ENCODE data around the gene CMIP. TPM values are rescaled to one million over a fixed set of nuclear protein-coding genes. Genes with fewer than 3 reads are reported as not detected.

The CMIP gene
- total RNA-seq, 1 experiment from 2014 or later: 25.7 TPM

GRCh38 chr16:81718637-81719036, 274.0 kb downstream of the CMIP start:
- ChIA-PET POLR2A (ENCODE audit: unreplicated experiment) (no interaction called here), CTCF (no interaction called here)
- no peaks in the 10 kb centered on the region for H3K9me2 ChIP-seq (replicated peaks; ENCODE audit: low read length)
- no peaks in the 10 kb centered on the region for H3K9me3 ChIP-seq (ENCODE audit: low read length)
- H3K27ac ChIP-seq (ENCODE audit: low read length): no peak overlapping the region
- H3K9ac ChIP-seq (ENCODE audit: low read length): no peak overlapping the region
- ATAC-seq (no peak), DNase-seq (no peak)
- no peaks in the 10 kb centered on the region for H3K36me3 ChIP-seq (ENCODE audit: low read depth, low read length)
- H3K4me1 ChIP-seq (ENCODE audit: insufficient read depth, low read length): no peaks in the 10 kb centered on the region
- no peaks in the 10 kb centered on the region for H3K79me2 ChIP-seq (ENCODE audit: low read length)
- H4K20me1 ChIP-seq (ENCODE audit: low read length): no peaks in the 10 kb centered on the region
- intact Hi-C loops (cut with micrococcal nuclease): no loop called here
- no peaks in the 10 kb centered on the region for H3K27me3 ChIP-seq (ENCODE audit: low read length)
- H3K4me2 ChIP-seq (ENCODE audit: low read length): no peak overlapping the region
- no peak overlapping the region for H2AFZ ChIP-seq (ENCODE audit: low read length)
- H3F3A ChIP-seq (ENCODE audit: low read length, unreplicated experiment): no peaks in the 10 kb centered on the region
- BruUV-seq (replicated peaks): no TSS peak
- no peak overlapping the region for H3K4me3 ChIP-seq (ENCODE audit: low read length)
- TF ChIP-seq CTCF (conservative IDR thresholded peaks at IDR 0.05; ENCODE audit: low read depth, low read length) (no peak), EZH2phosphoT487 (IDR thresholded peaks at IDR 0.05; ENCODE audit: borderline replicate concordance, low read length) (no peak), EZH2 (IDR thresholded peaks at IDR 0.05; ENCODE audit: low read length, unreplicated experiment) (no peak)

- Histone ChIP-seq H3K9me2 (replicated peaks; ENCODE audit: low read length) (no peaks in the 10 kb centered on the region), H3K36me3 (ENCODE audit: low read depth, low read length) (no peaks in the 10 kb centered on the region), H3K4me3 (ENCODE audit: low read length) (no peak overlapping the region), H3K9me3 (ENCODE audit: low read length) (no peaks in the 10 kb centered on the region), H3K4me2 (ENCODE audit: low read length) (no peak overlapping the region), H3K9ac (ENCODE audit: low read length) (no peak overlapping the region), H3K79me2 (ENCODE audit: low read length) (no peaks in the 10 kb centered on the region), H2AFZ (ENCODE audit: low read length) (no peak overlapping the region), H3K4me1 (ENCODE audit: insufficient read depth, low read length) (no peaks in the 10 kb centered on the region), H3K27me3 (ENCODE audit: low read length) (no peaks in the 10 kb centered on the region), H3F3A (ENCODE audit: low read length, unreplicated experiment) (no peaks in the 10 kb centered on the region), H4K20me1 (ENCODE audit: low read length) (no peaks in the 10 kb centered on the region), H3K27ac (ENCODE audit: low read length) (no peak overlapping the region)
- no peak for TF ChIP-seq CTCF (conservative IDR thresholded peaks at IDR 0.05; ENCODE audit: low read depth, low read length)
- TF ChIP-seq EZH2 (IDR thresholded peaks at IDR 0.05; ENCODE audit: low read length, unreplicated experiment): no peak
- TF ChIP-seq EZH2phosphoT487 (IDR thresholded peaks at IDR 0.05; ENCODE audit: borderline replicate concordance, low read length): no peak
- DNase-seq (no peak), ATAC-seq (no peak)
- ChIA-PET POLR2A (ENCODE audit: unreplicated experiment) (no interaction called here), CTCF (no interaction called here)
- no TSS peak for BruUV-seq (replicated peaks)
- intact Hi-C loops (cut with micrococcal nuclease): no loop called here
Measured at GRCh38 chr16:81719993-81720392, 275.4 kb downstream of the CMIP start.

GRCh38 chr16:81720973-81721906, 276.6 kb downstream of the CMIP start:
- H3K27ac ChIP-seq (ENCODE audit: low read length): no peak overlapping the region
- H4K20me1 ChIP-seq (ENCODE audit: low read length): no peaks in the 10 kb centered on the region
- H3K9ac ChIP-seq (ENCODE audit: low read length): no peak overlapping the region
- no peaks in the 10 kb centered on the region for H3F3A ChIP-seq (ENCODE audit: low read length, unreplicated experiment)
- DNase-seq (no peak), ATAC-seq (no peak)
- H3K9me3 ChIP-seq (ENCODE audit: low read length): no peaks in the 10 kb centered on the region
- H3K4me2 ChIP-seq (ENCODE audit: low read length): no peak overlapping the region
- intact Hi-C loops (cut with micrococcal nuclease): no loop called here
- ChIA-PET CTCF (no interaction called here), POLR2A (ENCODE audit: unreplicated experiment) (no interaction called here)
- no peaks in the 10 kb centered on the region for H3K36me3 ChIP-seq (ENCODE audit: low read depth, low read length)
- no peaks in the 10 kb centered on the region for H3K27me3 ChIP-seq (ENCODE audit: low read length)
- TF ChIP-seq EZH2phosphoT487 (IDR thresholded peaks at IDR 0.05; ENCODE audit: borderline replicate concordance, low read length): no peak
- TF ChIP-seq EZH2 (IDR thresholded peaks at IDR 0.05; ENCODE audit: low read length, unreplicated experiment): no peak
- no TSS peak for BruUV-seq (replicated peaks)
- no peaks in the 10 kb centered on the region for H3K79me2 ChIP-seq (ENCODE audit: low read length)
- no peak overlapping the region for H2AFZ ChIP-seq (ENCODE audit: low read length)
- no peak overlapping the region for H3K4me3 ChIP-seq (ENCODE audit: low read length)
- no peaks in the 10 kb centered on the region for H3K4me1 ChIP-seq (ENCODE audit: insufficient read depth, low read length)
- H3K9me2 ChIP-seq (replicated peaks; ENCODE audit: low read length): no peaks in the 10 kb centered on the region
